OCI-LY1 (cell line): ENCODE results near the gene EXOC6B.
A peak's percentile ranks its signal among the peaks of the same experiment; 100 is the strongest.

ENCODE experiments used
- H2AFZ ChIP-seq: fragments of 200-600 bp; sonication (generic), shearing (Covaris generic); 2 replicates; pipeline ENCODE4 v1.6.0; 2014; ENCODE audit warnings: antibody characterized with exemption, mild to moderate bottlenecking, low read length
- H3F3A ChIP-seq: fragments of 200-600 bp; sonication (generic), shearing (Covaris generic); 2 replicates; pipeline ENCODE4 v1.6.0; 2014; ENCODE audit warnings: mild to moderate bottlenecking, antibody characterized with exemption, low read length, moderate library complexity; ENCODE audit not compliant: insufficient read depth
- H3K27ac ChIP-seq: fragments of 200-600 bp; sonication (generic); 2 replicates; pipeline ENCODE4 v1.5.1; 2014; ENCODE audit warnings: low read length, mixed run types, mild to moderate bottlenecking, low read depth; ENCODE audit not compliant: poor library complexity, severe bottlenecking
- H3K27me3 ChIP-seq: fragments of 200-600 bp; sonication (generic); 2 replicates; pipeline ENCODE4 v1.6.0; 2014; ENCODE audit warnings: antibody characterized with exemption, mild to moderate bottlenecking, low read length, moderate library complexity; ENCODE audit not compliant: insufficient read depth
- H3K36me3 ChIP-seq: fragments of 200-600 bp; sonication (generic); 2 replicates; pipeline ENCODE4 v1.6.1; 2014; ENCODE audit warnings: mild to moderate bottlenecking, antibody characterized with exemption, low read length, moderate library complexity, mixed read lengths; ENCODE audit not compliant: insufficient read depth
- H3K4me1 ChIP-seq: fragments of 200-600 bp; sonication (generic); 2 replicates; pipeline ENCODE4 v1.5.1; 2014; ENCODE audit warnings: mild to moderate bottlenecking, low read length, moderate library complexity; ENCODE audit not compliant: insufficient read depth, severe bottlenecking
- H3K4me2 ChIP-seq: fragments of 200-600 bp; sonication (generic), shearing (Covaris generic); 2 replicates; pipeline ENCODE4 v1.6.1; 2014; ENCODE audit warnings: low read length
- H3K4me3 ChIP-seq: fragments of 200-600 bp; sonication (generic); 2 replicates; pipeline ENCODE4 v1.5.1; 2014; ENCODE audit warnings: low read length, low read depth, mild to moderate bottlenecking, mixed read lengths; ENCODE audit not compliant: poor library complexity, severe bottlenecking
- H3K79me2 ChIP-seq: fragments of 200-600 bp; shearing (Covaris generic); 2 replicates; pipeline ENCODE4 v1.6.1; 2016; ENCODE audit warnings: mixed run types, low read length, mixed read lengths; ENCODE audit not compliant: insufficient read depth
- H3K9ac ChIP-seq: fragments of 200-600 bp; sonication (generic), shearing (Covaris generic); 2 replicates; pipeline ENCODE4 v1.6.1; 2014; ENCODE audit warnings: mild to moderate bottlenecking, low read length, mixed read lengths
- H3K9me2 ChIP-seq: fragments of 200-600 bp; sonication (generic), shearing (Covaris generic); 2 replicates; pipeline ENCODE4 v1.6.1; 2014; ENCODE audit warnings: low read depth, mild to moderate bottlenecking, low read length, mixed read lengths
- H3K9me3 ChIP-seq: fragments of 200-600 bp; shearing (Covaris generic); 2 replicates; pipeline ENCODE4 v1.6.1; 2014; ENCODE audit warnings: low read length, mixed read lengths
- H4K20me1 ChIP-seq: fragments of 200-600 bp; sonication (generic), shearing (Covaris generic); 2 replicates; pipeline ENCODE4 v1.6.0; 2016; ENCODE audit warnings: mild to moderate bottlenecking, low read length; ENCODE audit not compliant: insufficient read depth
- CTCF ChIP-seq: fragments of 200-600 bp; sonication (generic), shearing (Covaris generic); IDR thresholded peaks from 2 replicates; pipeline ENCODE4 v1.5.1; 2017; ENCODE audit warnings: mild to moderate bottlenecking, antibody characterized with exemption, low read length, moderate library complexity, mixed read lengths
- EZH2 ChIP-seq: fragments of 200-600 bp; sonication (generic), shearing (Covaris generic); IDR thresholded peaks from 2 replicates; pipeline ENCODE4 v1.8.0; 2017; ENCODE audit warnings: borderline replicate concordance, mixed run types, mild to moderate bottlenecking, antibody characterized with exemption, low read length, moderate library complexity, mixed read lengths

The EXOC6B gene

GRCh38 chr2:72859831-72860262, 34.0 kb upstream of the EXOC6B start:
- no peaks in the 10 kb centered on the region for H4K20me1 ChIP-seq
- no peaks in the 10 kb centered on the region for H3K36me3 ChIP-seq
- no peaks in the 10 kb centered on the region for H3K9me2 ChIP-seq
- no peak overlapping the region for H3K9ac ChIP-seq
- H3K4me2 ChIP-seq: no peak overlapping the region
- no peaks in the 10 kb centered on the region for H3K9me3 ChIP-seq
- H2AFZ ChIP-seq: no peak overlapping the region
- no peak overlapping the region for H3K4me3 ChIP-seq
- TF ChIP-seq EZH2 (no peak), CTCF (peak; percentile 68)
- H3K27me3 ChIP-seq: no peaks in the 10 kb centered on the region
- H3K79me2 ChIP-seq: no peaks in the 10 kb centered on the region
- no peaks in the 10 kb centered on the region for H3K4me1 ChIP-seq
- no peak overlapping the region for H3K27ac ChIP-seq
- H3F3A ChIP-seq: no peaks in the 10 kb centered on the region

GRCh38 chr2:72851333-72851732, 25.5 kb upstream of the EXOC6B start:
- TF ChIP-seq CTCF: no peak
- TF ChIP-seq EZH2: no peak
- no peaks in the 10 kb centered on the region for H3K9me2 ChIP-seq
- no peak overlapping the region for H3K27ac ChIP-seq
- no peak overlapping the region for H3K9ac ChIP-seq
- H3F3A ChIP-seq: no peaks in the 10 kb centered on the region
- H3K9me3 ChIP-seq: no peaks in the 10 kb centered on the region
- no peaks in the 10 kb centered on the region for H3K79me2 ChIP-seq
- H3K4me2 ChIP-seq: no peak overlapping the region
- H4K20me1 ChIP-seq: no peaks in the 10 kb centered on the region
- no peaks in the 10 kb centered on the region for H3K36me3 ChIP-seq
- no peaks in the 10 kb centered on the region for H3K27me3 ChIP-seq
- H3K4me1 ChIP-seq: no peaks in the 10 kb centered on the region
- no peak overlapping the region for H2AFZ ChIP-seq
- no peak overlapping the region for H3K4me3 ChIP-seq

GRCh38 chr2:72849138-72849462, 23.3 kb upstream of the EXOC6B start:
- TF ChIP-seq CTCF (no peak), EZH2 (no peak)
- no peaks in the 10 kb centered on the region for H3K36me3 ChIP-seq
- no peak overlapping the region for H3K4me3 ChIP-seq
- H3K27ac ChIP-seq: no peak overlapping the region
- no peaks in the 10 kb centered on the region for H3K4me1 ChIP-seq
- no peak overlapping the region for H3K9ac ChIP-seq
- H3F3A ChIP-seq: no peaks in the 10 kb centered on the region
- no peaks in the 10 kb centered on the region for H3K79me2 ChIP-seq
- H3K9me3 ChIP-seq: no peaks in the 10 kb centered on the region
- no peaks in the 10 kb centered on the region for H3K9me2 ChIP-seq
- no peaks in the 10 kb centered on the region for H3K27me3 ChIP-seq
- H4K20me1 ChIP-seq: no peaks in the 10 kb centered on the region
- H2AFZ ChIP-seq: no peak overlapping the region
- H3K4me2 ChIP-seq: no peak overlapping the region
